Nephron progenitor cell (in vitro differentiated cells): ENCODE data around the gene AQP10.
A peak's percentile ranks its signal among the peaks of the same experiment; 100 is the strongest.

ENCODE experiments used
- DNase-seq: peaks from one replicate; pipeline ENCODE4 v3.0.0; 2021
- H3K27ac Mint-ChIP-seq: 2 replicates; pipeline ENCODE4 v1.8.0; 2021; ENCODE audit warnings: mild to moderate bottlenecking, moderate library complexity, mixed read lengths
- H3K27me3 Mint-ChIP-seq: 2 replicates; pipeline ENCODE4 v1.8.0; 2021; ENCODE audit warnings: mild to moderate bottlenecking, low read depth, mixed read lengths; ENCODE audit not compliant: poor library complexity
- H3K36me3 Mint-ChIP-seq: 2 replicates; pipeline ENCODE4 v1.8.0; 2021; ENCODE audit warnings: low read depth, mixed read lengths
- H3K4me1 Mint-ChIP-seq: 2 replicates; pipeline ENCODE4 v1.8.0; 2021; ENCODE audit warnings: mixed read lengths
- H3K4me3 Mint-ChIP-seq: 2 replicates; pipeline ENCODE4 v1.8.0; 2021; ENCODE audit warnings: mild to moderate bottlenecking, moderate library complexity, mixed read lengths
- H3K9me3 Mint-ChIP-seq: 2 replicates; pipeline ENCODE4 v1.8.0; 2021; ENCODE audit warnings: mild to moderate bottlenecking, moderate library complexity, mixed read lengths
- TF ChIP-seq, protein P1 (sequence below): fragments of 200-600 bp; sonication (generic); IDR thresholded peaks from 2 replicates; pipeline ENCODE4 v1.5.0; 2021; ENCODE audit warnings: antibody characterized with exemption

Gene AQP10

DNA sequence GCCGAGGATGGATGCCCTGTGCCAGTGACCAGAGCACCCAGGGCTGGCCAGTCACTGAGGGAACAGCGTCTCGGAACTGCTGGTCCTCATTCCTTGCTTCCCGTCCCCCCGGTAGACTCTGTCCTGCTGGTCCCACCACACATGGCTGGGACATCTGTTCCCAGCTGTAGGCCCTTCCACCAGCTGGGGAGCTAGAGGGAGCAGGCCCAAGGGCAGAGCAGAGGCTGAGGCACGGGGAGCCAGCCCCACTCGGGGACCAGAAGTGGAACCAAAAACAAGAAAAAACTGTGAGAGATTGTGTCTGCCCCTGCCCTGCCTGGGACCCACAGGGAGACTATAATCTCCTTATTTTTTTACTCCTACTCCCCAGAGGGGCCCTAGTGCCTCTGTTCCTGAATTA, 28.2 kb downstream of the AQP10 start:
- peaks cover 19% of the 10 kb centered on the region for H3K4me1 Mint-ChIP-seq
- H3K27ac Mint-ChIP-seq, result no peak overlapping the region
- TF ChIP-seq, protein P1, sequence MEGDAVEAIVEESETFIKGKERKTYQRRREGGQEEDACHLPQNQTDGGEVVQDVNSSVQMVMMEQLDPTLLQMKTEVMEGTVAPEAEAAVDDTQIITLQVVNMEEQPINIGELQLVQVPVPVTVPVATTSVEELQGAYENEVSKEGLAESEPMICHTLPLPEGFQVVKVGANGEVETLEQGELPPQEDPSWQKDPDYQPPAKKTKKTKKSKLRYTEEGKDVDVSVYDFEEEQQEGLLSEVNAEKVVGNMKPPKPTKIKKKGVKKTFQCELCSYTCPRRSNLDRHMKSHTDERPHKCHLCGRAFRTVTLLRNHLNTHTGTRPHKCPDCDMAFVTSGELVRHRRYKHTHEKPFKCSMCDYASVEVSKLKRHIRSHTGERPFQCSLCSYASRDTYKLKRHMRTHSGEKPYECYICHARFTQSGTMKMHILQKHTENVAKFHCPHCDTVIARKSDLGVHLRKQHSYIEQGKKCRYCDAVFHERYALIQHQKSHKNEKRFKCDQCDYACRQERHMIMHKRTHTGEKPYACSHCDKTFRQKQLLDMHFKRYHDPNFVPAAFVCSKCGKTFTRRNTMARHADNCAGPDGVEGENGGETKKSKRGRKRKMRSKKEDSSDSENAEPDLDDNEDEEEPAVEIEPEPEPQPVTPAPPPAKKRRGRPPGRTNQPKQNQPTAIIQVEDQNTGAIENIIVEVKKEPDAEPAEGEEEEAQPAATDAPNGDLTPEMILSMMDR, result no peak
- H3K9me3 Mint-ChIP-seq, result no peaks in the 10 kb centered on the region
- peaks cover 48% of the 10 kb centered on the region for H3K36me3 Mint-ChIP-seq
- peaks cover 14% of the 10 kb centered on the region for H3K27me3 Mint-ChIP-seq
- no peak overlapping the region for H3K4me3 Mint-ChIP-seq
- DNase-seq, result no peak

- TF ChIP-seq, protein P1, result no peak
- Mint-ChIP-seq H3K4me1 (peaks cover 26% of the 10 kb centered on the region), H3K27me3 (peaks cover 20% of the 10 kb centered on the region), H3K36me3 (peaks cover 38% of the 10 kb centered on the region), H3K9me3 (no peaks in the 10 kb centered on the region), H3K4me3 (no peak overlapping the region), H3K27ac (no peak overlapping the region)
- DNase-seq, result no peak
Observed at GRCh38 chr1:154350383-154350782, 29.5 kb downstream of the AQP10 start.

- Mint-ChIP-seq H3K4me1 (peaks cover 28% of the 10 kb centered on the region), H3K27ac (no peak overlapping the region), H3K27me3 (peaks cover 22% of the 10 kb centered on the region), H3K4me3 (peak overlapping the region; percentile 14), H3K9me3 (no peaks in the 10 kb centered on the region), H3K36me3 (peaks cover 26% of the 10 kb centered on the region)
- TF ChIP-seq, protein P1, result no peak
- DNase-seq, result no peak
Observed at GRCh38 chr1:154351363-154352068, 30.6 kb downstream of the AQP10 start.

DNA sequence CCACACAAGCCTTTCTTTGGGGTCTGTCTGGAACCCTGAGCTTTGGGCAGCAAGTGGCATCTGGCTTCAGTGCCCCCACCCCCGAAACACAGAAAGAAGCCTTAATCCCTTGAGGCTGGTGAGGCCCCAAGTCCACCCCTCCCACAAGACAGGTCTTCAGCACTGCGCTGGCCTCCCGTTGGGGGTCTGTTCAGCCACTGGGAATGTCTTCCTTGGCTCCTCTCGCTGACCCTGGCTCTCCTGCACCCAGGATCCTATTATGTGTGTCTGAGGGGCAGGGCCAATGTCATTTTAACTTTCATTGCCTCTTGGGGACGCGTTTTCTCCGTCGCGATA, 31.3 kb downstream of the AQP10 start:
- TF ChIP-seq, protein P1, result no peak
- H3K4me1 Mint-ChIP-seq, result peaks cover 32% of the 10 kb centered on the region
- no peak for DNase-seq
- no peaks in the 10 kb centered on the region for H3K9me3 Mint-ChIP-seq
- H3K27me3 Mint-ChIP-seq, result peaks cover 22% of the 10 kb centered on the region
- H3K27ac Mint-ChIP-seq, result no peak overlapping the region
- peak overlapping the region; percentile 88 for H3K4me3 Mint-ChIP-seq
- H3K36me3 Mint-ChIP-seq, result peaks cover 19% of the 10 kb centered on the region

- H3K27me3 Mint-ChIP-seq, result peaks cover 22% of the 10 kb centered on the region
- DNase-seq, result peak; percentile 66
- TF ChIP-seq, protein P1, result no peak
- peaks cover 15% of the 10 kb centered on the region for H3K36me3 Mint-ChIP-seq
- H3K9me3 Mint-ChIP-seq, result no peaks in the 10 kb centered on the region
- peak overlapping the region; percentile 88 for H3K4me3 Mint-ChIP-seq
- peaks cover 32% of the 10 kb centered on the region for H3K4me1 Mint-ChIP-seq
- H3K27ac Mint-ChIP-seq, result no peak overlapping the region
Observed at GRCh38 chr1:154352581-154353459, 31.9 kb downstream of the AQP10 start.
